OCI-LY3 (cell line): ENCODE data around the gene EPPIN.

ENCODE experiments used
- CTCF ChIP-seq: fragments of 200-600, 300-600 bp; sonication (generic); IDR thresholded peaks from 2 replicates; pipeline ENCODE4 v1.5.1; 2014; ENCODE audit warnings: antibody characterized with exemption, low read length, low read depth
- EZH2phosphoT487 ChIP-seq: fragments of 200-600 bp; shearing (Covaris generic); IDR thresholded peaks from 2 replicates; pipeline ENCODE4 v1.6.1; 2018; ENCODE audit warnings: antibody characterized with exemption, mixed run types, low read depth

- TF ChIP-seq CTCF (no peak), EZH2phosphoT487 (no peak)
These were observed 51.0 kb downstream of the EPPIN start for GRCh38 chr20:45496166-45496565.
